GM12873 (cell line): ENCODE data around the gene FHOD3.

Experiments
- CTCF ChIP-seq: IDR thresholded peaks from 2 replicates; pipeline ENCODE4 v1.5.1; 2012; ENCODE audit warnings: low read depth, mild to moderate bottlenecking, moderate library complexity, low read length, control low read depth; ENCODE audit not compliant: insufficient read depth; ENCODE audit errors: missing control alignments

Gene FHOD3

GRCh38 chr18:36821681-36822080 is 524.2 kb downstream of the FHOD3 start:
- TF ChIP-seq CTCF = no peak

- no peak for TF ChIP-seq CTCF
These were observed 528.0 kb downstream of the FHOD3 start for GRCh38 chr18:36825526-36825925.

- no peak for TF ChIP-seq CTCF
These were observed 529.0 kb downstream of the FHOD3 start for GRCh38 chr18:36826556-36826955.

GRCh38 chr18:36828157-36828629 is 530.7 kb downstream of the FHOD3 start:
- no peak for TF ChIP-seq CTCF

GRCh38 chr18:36828630-36829361 is 531.3 kb downstream of the FHOD3 start, which contains the start of the genes KIAA1328 and TPGS2:
TSS of gene KIAA1328 (plus strand) at chr18:36829127. CDS start at chr18:36829139, 12 bp downstream.
TSS of gene TPGS2 (minus strand) at chr18:36829002. CDS start at chr18:36828767, 235 bp downstream.
- peak; percentile 53 for TF ChIP-seq CTCF
